HL-60 (cell line): ENCODE measurements around the gene SLC8A2.

ENCODE experiments used
- CTCF ChIP-seq: IDR thresholded peaks from one replicate; pipeline ENCODE4 v1.5.1; 2011; ENCODE audit warnings: low read length, control low read depth, inconsistent platforms; ENCODE audit not compliant: insufficient read depth
- POLR2AphosphoS5 ChIP-seq: IDR thresholded peaks from 2 replicates; pipeline ENCODE4 v1.6.1; 2012; ENCODE audit warnings: low read depth
- SPI1 ChIP-seq: IDR thresholded peaks from 2 replicates; pipeline ENCODE4 v1.6.1; 2012; ENCODE audit warnings: low read depth, mild to moderate bottlenecking, borderline replicate concordance

- no peak for TF ChIP-seq CTCF
- TF ChIP-seq POLR2AphosphoS5 = no peak
- TF ChIP-seq SPI1 = no peak
Observed at GRCh38 chr19:47408156-47408938, 63.3 kb downstream of the SLC8A2 start.
